Neural cell (in vitro differentiated cells): ENCODE results near the gene GJA3.

Experiments
- POLR2AphosphoS5 ChIP-seq: IDR thresholded peaks from 2 replicates; pipeline ENCODE4 v1.6.1; 2012
- RAD21 ChIP-seq: fragments of 450-650 bp; conservative IDR thresholded peaks from 2 replicates; pipeline ENCODE4 v1.6.1; 2014; ENCODE audit warnings: antibody characterized with exemption, mild to moderate bottlenecking, moderate library complexity
- TF ChIP-seq, protein P1 (sequence below): fragments of 450-650 bp; IDR thresholded peaks from 2 replicates; pipeline ENCODE4 v1.5.1; 2014; ENCODE audit warnings: antibody characterized with exemption, mild to moderate bottlenecking, moderate library complexity; ENCODE audit not compliant: poor library complexity, severe bottlenecking

DNA sequence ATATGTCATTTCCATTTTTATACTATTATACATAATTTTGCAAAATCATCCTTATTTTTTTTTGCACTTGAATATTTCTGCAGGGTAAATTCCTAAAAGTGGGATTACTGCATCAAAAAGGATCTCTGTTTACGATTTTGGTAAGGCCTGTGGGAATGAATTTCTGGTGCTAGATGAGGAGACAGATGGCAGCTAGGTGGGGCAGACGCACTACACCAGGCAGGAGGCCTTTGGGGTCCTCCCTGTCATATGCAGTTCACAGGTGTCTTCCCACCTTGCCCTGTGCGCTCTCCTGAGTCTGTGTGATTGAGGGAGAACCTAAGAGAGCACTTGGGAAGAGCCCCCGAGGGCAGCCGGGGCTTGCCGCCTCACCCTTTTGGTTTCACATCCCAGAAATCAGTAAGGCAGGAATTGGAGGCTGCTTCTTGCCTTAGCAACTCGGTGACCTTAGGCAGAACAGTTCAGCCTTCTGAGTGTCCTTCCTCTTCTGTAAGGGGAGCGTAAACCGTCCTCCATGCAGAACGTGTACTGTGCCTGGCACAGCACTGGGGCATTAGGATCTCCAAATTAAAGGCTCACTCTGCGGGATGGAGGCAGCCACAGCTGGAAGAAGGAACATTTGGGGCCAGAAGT is 45.3 kb upstream of the GJA3 start:
- TF ChIP-seq, protein P1, sequence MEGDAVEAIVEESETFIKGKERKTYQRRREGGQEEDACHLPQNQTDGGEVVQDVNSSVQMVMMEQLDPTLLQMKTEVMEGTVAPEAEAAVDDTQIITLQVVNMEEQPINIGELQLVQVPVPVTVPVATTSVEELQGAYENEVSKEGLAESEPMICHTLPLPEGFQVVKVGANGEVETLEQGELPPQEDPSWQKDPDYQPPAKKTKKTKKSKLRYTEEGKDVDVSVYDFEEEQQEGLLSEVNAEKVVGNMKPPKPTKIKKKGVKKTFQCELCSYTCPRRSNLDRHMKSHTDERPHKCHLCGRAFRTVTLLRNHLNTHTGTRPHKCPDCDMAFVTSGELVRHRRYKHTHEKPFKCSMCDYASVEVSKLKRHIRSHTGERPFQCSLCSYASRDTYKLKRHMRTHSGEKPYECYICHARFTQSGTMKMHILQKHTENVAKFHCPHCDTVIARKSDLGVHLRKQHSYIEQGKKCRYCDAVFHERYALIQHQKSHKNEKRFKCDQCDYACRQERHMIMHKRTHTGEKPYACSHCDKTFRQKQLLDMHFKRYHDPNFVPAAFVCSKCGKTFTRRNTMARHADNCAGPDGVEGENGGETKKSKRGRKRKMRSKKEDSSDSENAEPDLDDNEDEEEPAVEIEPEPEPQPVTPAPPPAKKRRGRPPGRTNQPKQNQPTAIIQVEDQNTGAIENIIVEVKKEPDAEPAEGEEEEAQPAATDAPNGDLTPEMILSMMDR: no peak
- TF ChIP-seq POLR2AphosphoS5 (no peak), RAD21 (no peak)
